ENCODE data around the gene KLHL29.

GRCh38 chr2:23453432-23453831 lies 68.5 kb downstream of the KLHL29 start:
- TF ChIP-seq HDGF (IDR thresholded peaks at IDR 0.05) (no peak), POLR2A (IDR thresholded peaks at IDR 0.05; ENCODE audit: low read depth, low read length) (no peak), CTCF (IDR thresholded peaks at IDR 0.05 in 2 of 3, conservative IDR thresholded peaks at IDR 0.05 in 1 of 3; ENCODE audit: control insufficient read depth in 2 of 3, extremely low read depth in 1 of 3, insufficient read depth in 1 of 3, low read depth in 3 of 3, low read length in 3 of 3) (no peak), HDAC2 (IDR thresholded peaks at IDR 0.05) (no peak), ZNF207 (IDR thresholded peaks at IDR 0.05; ENCODE audit: borderline replicate concordance) (no peak), SMC3 (IDR thresholded peaks at IDR 0.05; ENCODE audit: borderline replicate concordance, low read length) (no peak), SIN3A (IDR thresholded peaks at IDR 0.05; ENCODE audit: low read depth, low read length) (no peak), RAD21 (IDR thresholded peaks at IDR 0.05; ENCODE audit: insufficient read depth, low read depth, low read length) (no peak), NKRF (conservative IDR thresholded peaks at IDR 0.05) (no peak), POLR2AphosphoS5 (IDR thresholded peaks at IDR 0.05; ENCODE audit: low read length) (no peak), NBN (IDR thresholded peaks at IDR 0.05) (no peak), CUX1 (IDR thresholded peaks at IDR 0.05; ENCODE audit: insufficient replicate concordance, low read depth, low read length) (no peak), EZH2 (IDR thresholded peaks at IDR 0.05; ENCODE audit: borderline replicate concordance, control insufficient read depth, low read depth, low read length) (no peak)
